ENCODE measurements around the gene MAPT.
"Not testable (repeated sequence)": the region's sequence is repeated elsewhere in the genome, so short reads cannot be mapped to it uniquely, and the experiment has no call there.

MAPT gene

GRCh38 chr17:45900723-45901415, 6.5 kb downstream of the MAPT start:
- no peak for DNase-seq (ENCODE audit: low spot score)

- no peak for DNase-seq (ENCODE audit: low spot score)
Observed at GRCh38 chr17:45902892-45903346, 8.6 kb downstream of the MAPT start.

- no peak for DNase-seq (ENCODE audit: low spot score)
Observed at GRCh38 chr17:45904866-45905265, 10.5 kb downstream of the MAPT start.

GRCh38 chr17:45905814-45906213, 11.5 kb downstream of the MAPT start:
- DNase-seq (ENCODE audit: low spot score): no peak

- DNase-seq (ENCODE audit: low spot score): no peak
Observed at GRCh38 chr17:45906237-45906636, 11.9 kb downstream of the MAPT start.

GRCh38 chr17:45906927-45907622, 12.7 kb downstream of the MAPT start:
- no peak for DNase-seq (ENCODE audit: low spot score)

- no peak for DNase-seq (ENCODE audit: low spot score)
Observed at GRCh38 chr17:45907750-45908395, 13.5 kb downstream of the MAPT start.

- no peak for DNase-seq (ENCODE audit: low spot score)
Observed at GRCh38 chr17:45908460-45908859, 14.1 kb downstream of the MAPT start.

- no peak for DNase-seq (ENCODE audit: low spot score)
Observed at GRCh38 chr17:45908935-45909334, 14.6 kb downstream of the MAPT start.

- DNase-seq (ENCODE audit: low spot score): no peak
Observed at GRCh38 chr17:45910667-45911066, 16.3 kb downstream of the MAPT start.

GRCh38 chr17:45912319-45912718, 18.0 kb downstream of the MAPT start:
- DNase-seq (ENCODE audit: low spot score): no peak

- DNase-seq (ENCODE audit: low spot score): not testable (repeated sequence)
Observed at GRCh38 chr17:45913030-45913429, 18.7 kb downstream of the MAPT start.

- no peak for DNase-seq (ENCODE audit: low spot score)
Observed at GRCh38 chr17:45914047-45914717, 19.8 kb downstream of the MAPT start.

GRCh38 chr17:45915263-45915662, 20.9 kb downstream of the MAPT start:
- DNase-seq (ENCODE audit: low spot score): no peak

GRCh38 chr17:45917081-45917480, 22.7 kb downstream of the MAPT start:
- DNase-seq (ENCODE audit: low spot score): no peak

GRCh38 chr17:45918241-45918745, 23.9 kb downstream of the MAPT start:
- no peak for DNase-seq (ENCODE audit: low spot score)

- DNase-seq (ENCODE audit: low spot score): no peak
Observed at GRCh38 chr17:45919136-45919535, 24.8 kb downstream of the MAPT start.

- no peak for DNase-seq (ENCODE audit: low spot score)
Observed at GRCh38 chr17:45920083-45920482, 25.7 kb downstream of the MAPT start.

GRCh38 chr17:45923511-45924268, 29.3 kb downstream of the MAPT start:
- no peak for DNase-seq (ENCODE audit: low spot score)

GRCh38 chr17:45924332-45924820, 30.0 kb downstream of the MAPT start:
- no peak for DNase-seq (ENCODE audit: low spot score)

GRCh38 chr17:45925311-45925710, 31.0 kb downstream of the MAPT start:
- DNase-seq (ENCODE audit: low spot score): no peak

Measured in hepatic stellate cell (primary cell).